Transverse colon (tissue), 4 donors: ENCODE measurements around the gene BCL11A.

Source experiments
- CTCF ChIP-seq, 5 experiments: fragments of 200-600 bp in 3 of 5; fragments of 450-650 bp in 2 of 5; sonication (generic) in 3 of 5; IDR thresholded peaks; 1 replicate in 2 of 5; 2 replicates in 3 of 5; pipeline ENCODE4 v1.5.1; 2016 to 2017; ENCODE audit warnings: antibody characterized with exemption in 5 of 5, inconsistent platforms in 3 of 5, mild to moderate bottlenecking in 2 of 5, moderate library complexity in 1 of 5
- POLR2AphosphoS5 ChIP-seq, 3 donors: sonication (generic); formaldehyde crosslinking; IDR thresholded peaks; one replicate each; pipeline ENCODE4 v1.6.1; 2016; ENCODE audit warnings: antibody characterized with exemption in 3 of 3

GRCh38 chr2:60438653-60439052 lies 114.8 kb downstream of the BCL11A start:
- TF ChIP-seq CTCF (IDR thresholded peaks at IDR 0.05) (no peak), POLR2AphosphoS5 (IDR thresholded peaks at IDR 0.05) (no peak)
